Uterus (tissue), 2 donors: ENCODE data around the gene C16orf92.

Experiments used
- CTCF ChIP-seq, 4 experiments: fragments of 200-600 bp in 2 of 4; fragments of 450-650 bp in 2 of 4; sonication (generic) in 2 of 4; IDR thresholded peaks; one replicate each; pipeline ENCODE4 v1.5.1; 2016 to 2019; ENCODE audit warnings: antibody characterized with exemption in 4 of 4, mild to moderate bottlenecking in 2 of 4, moderate library complexity in 1 of 4
- POLR2A ChIP-seq, 2 donors: fragments of 450-650 bp; IDR thresholded peaks; one replicate each; pipeline ENCODE4 v1.6.1; 2016; ENCODE audit warnings: antibody characterized with exemption in 2 of 2, mild to moderate bottlenecking in 1 of 2, moderate library complexity in 1 of 2

GRCh38 chr16:30070490-30070889 lies 47.5 kb downstream of the C16orf92 start:
- TF ChIP-seq CTCF (IDR thresholded peaks at IDR 0.05), result no peak
- TF ChIP-seq POLR2A (IDR thresholded peaks at IDR 0.05), result no peak
